Body of pancreas (tissue), 4 donors: ENCODE results near the gene HPN.

Experiments
- POLR2A ChIP-seq, 3 donors: fragments of 450-650 bp; IDR thresholded peaks; one replicate each; pipeline ENCODE4 v1.6.1; 2016; ENCODE audit warnings: antibody characterized with exemption in 3 of 3, mild to moderate bottlenecking in 2 of 3
- TF ChIP-seq, protein P1 (sequence below), 7 experiments: fragments of 450-650 bp in 4 of 7; fragments of 200-600 bp in 3 of 7; sonication (generic) in 3 of 7; IDR thresholded peaks; one replicate each; pipeline ENCODE4 v1.5.1; 2016 to 2019; ENCODE audit warnings: antibody characterized with exemption in 7 of 7

DNA sequence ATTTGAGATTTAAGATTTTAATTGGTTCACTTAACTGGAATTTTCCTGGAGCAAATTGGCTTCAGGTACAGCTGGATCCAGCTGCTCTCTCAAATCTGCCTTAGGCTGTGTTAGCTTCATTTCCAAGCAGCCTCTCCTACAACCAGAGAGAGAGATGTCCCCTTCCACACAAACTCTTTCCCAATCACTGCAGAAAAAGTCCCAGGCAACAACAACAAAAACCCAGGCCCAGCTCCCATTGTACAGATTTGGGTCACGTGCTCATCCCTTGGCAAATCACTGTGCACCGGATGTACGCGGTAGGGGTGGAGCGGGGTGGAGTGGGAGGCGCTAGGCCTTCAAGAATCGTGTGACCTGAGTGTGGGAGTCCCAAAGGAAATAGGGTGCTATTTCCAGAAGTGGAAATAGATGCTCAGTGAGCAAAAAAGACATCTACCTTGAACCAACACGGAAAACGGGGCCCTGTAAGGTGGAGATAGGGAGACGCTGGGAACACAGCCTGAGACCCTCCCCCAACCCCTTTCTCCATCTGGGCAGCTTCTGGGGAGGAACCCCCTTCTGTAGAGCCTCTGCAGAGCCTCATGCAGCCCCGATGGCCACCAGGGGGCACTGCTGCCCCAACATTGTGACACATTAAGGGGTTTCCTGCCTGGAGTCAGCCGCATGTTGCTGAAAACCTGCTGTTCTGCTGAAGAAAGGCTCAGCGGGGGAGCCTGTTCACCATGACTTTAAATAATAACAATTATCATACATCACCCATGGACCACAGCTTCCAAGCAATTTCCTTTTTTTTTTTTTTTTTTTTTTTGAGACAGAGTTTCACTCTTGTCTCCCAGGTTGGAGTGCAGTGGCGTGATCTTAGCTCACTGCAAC, 25.4 kb downstream of the HPN start:
- TF ChIP-seq, protein P1, sequence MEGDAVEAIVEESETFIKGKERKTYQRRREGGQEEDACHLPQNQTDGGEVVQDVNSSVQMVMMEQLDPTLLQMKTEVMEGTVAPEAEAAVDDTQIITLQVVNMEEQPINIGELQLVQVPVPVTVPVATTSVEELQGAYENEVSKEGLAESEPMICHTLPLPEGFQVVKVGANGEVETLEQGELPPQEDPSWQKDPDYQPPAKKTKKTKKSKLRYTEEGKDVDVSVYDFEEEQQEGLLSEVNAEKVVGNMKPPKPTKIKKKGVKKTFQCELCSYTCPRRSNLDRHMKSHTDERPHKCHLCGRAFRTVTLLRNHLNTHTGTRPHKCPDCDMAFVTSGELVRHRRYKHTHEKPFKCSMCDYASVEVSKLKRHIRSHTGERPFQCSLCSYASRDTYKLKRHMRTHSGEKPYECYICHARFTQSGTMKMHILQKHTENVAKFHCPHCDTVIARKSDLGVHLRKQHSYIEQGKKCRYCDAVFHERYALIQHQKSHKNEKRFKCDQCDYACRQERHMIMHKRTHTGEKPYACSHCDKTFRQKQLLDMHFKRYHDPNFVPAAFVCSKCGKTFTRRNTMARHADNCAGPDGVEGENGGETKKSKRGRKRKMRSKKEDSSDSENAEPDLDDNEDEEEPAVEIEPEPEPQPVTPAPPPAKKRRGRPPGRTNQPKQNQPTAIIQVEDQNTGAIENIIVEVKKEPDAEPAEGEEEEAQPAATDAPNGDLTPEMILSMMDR (IDR thresholded peaks at IDR 0.05) = peak; percentile 80 to 91 (median 87)
- no peak for TF ChIP-seq POLR2A (IDR thresholded peaks at IDR 0.05)
